ENCODE results near the gene OR5T2. TPM values are rescaled to one million over a fixed set of nuclear protein-coding genes. Genes with fewer than 3 reads are reported as not detected.

Gene OR5T2
- total RNA-seq, 5 donors from 2014 or later (not counting 1 experiment from before 2014, with no cell fraction given), result not detected

DNA sequence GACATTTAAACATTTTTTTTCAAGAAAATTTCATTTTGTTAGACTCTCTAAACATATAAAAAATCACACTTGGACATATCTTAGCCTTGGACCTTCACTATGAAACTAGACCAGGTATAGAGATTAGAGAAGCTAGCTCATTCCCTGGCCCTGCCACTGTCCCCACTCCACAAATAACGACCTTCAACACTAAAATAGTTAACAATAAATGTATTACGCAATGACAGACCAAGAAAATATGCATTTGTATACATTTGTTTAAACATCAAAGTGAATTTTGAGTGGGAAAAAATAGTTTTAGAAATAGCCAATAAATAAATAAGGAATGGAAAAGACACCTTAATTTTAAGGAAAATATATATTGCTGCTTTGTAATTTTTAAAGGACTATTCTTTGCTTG is 36.7 kb downstream of the OR5T2 start:
- Mint-ChIP-seq H3K4me3 (no peak overlapping the region), H3K36me3 (no peaks in the 10 kb centered on the region), H3K4me1 (no peaks in the 10 kb centered on the region), H3K27ac (no peak overlapping the region), H3K9me3 (peaks cover 6 to 41% (median 9%) of the 10 kb centered on the region in 3 donors), H3K27me3 (no peaks in the 10 kb centered on the region)
- Histone ChIP-seq H3K27ac (ENCODE audit: low read length) (no peak overlapping the region), H3K27me3 (replicated peaks in 1 of 2; ENCODE audit: control insufficient read depth in 2 of 2, extremely low read depth in 1 of 2, insufficient read depth in 2 of 2, low read length in 1 of 2) (no peaks in the 10 kb centered on the region), H3K4me3 (ENCODE audit: control insufficient read depth in 1 of 2, extremely low read depth in 1 of 2, low read length in 1 of 2) (no peak overlapping the region), H3K36me3 (ENCODE audit: control insufficient read depth in 2 of 2, extremely low read depth in 1 of 2, insufficient read depth in 1 of 2, low read length in 1 of 2) (no peaks in the 10 kb centered on the region), H3K9me3 (no peaks in the 10 kb centered on the region), H3K4me1 (ENCODE audit: control insufficient read depth in 1 of 2, extremely low read depth in 1 of 2, insufficient read depth in 2 of 2, low read length in 2 of 2) (no peaks in the 10 kb centered on the region)
- WGBS (ENCODE audit: insufficient coverage), result no CpG with 5 or more reads among the region's 2 CpGs
- ChIA-PET POLR2A (no interaction called here), CTCF (interaction anchor here in 1 of 2 donors (0.6 kb wide), 1 partner anchor 17 kb away, joined by 3 read pairs; no protein-coding TSS in a partner anchor)
- ATAC-seq (replicated peaks in 1 of 4) (no peak), DNase-seq (no peak)

DNA sequence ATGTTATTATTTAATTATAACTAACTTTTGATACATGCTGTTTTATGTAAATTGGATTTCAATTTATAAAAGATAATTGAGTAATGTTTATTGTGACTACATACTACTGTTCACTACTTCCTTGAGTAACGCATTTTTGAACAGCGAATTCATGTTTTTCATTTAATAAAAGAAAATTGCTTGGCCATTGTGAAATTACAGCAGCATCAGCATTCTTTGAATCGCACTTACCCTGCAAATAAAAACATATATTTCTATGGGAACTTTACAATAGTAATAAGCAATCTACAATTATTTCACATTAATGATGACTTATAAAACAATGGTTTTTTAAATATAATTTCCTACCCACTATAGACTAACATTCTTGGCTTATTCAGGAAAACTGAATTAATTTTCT is 37.4 kb downstream of the OR5T2 start:
- Histone ChIP-seq H3K4me1 (ENCODE audit: control insufficient read depth in 1 of 2, extremely low read depth in 1 of 2, insufficient read depth in 2 of 2, low read length in 2 of 2) (no peaks in the 10 kb centered on the region), H3K27ac (ENCODE audit: low read length) (no peak overlapping the region), H3K4me3 (ENCODE audit: control insufficient read depth in 1 of 2, extremely low read depth in 1 of 2, low read length in 1 of 2) (no peak overlapping the region), H3K36me3 (ENCODE audit: control insufficient read depth in 2 of 2, extremely low read depth in 1 of 2, insufficient read depth in 1 of 2, low read length in 1 of 2) (no peaks in the 10 kb centered on the region), H3K27me3 (replicated peaks in 1 of 2; ENCODE audit: control insufficient read depth in 2 of 2, extremely low read depth in 1 of 2, insufficient read depth in 2 of 2, low read length in 1 of 2) (no peaks in the 10 kb centered on the region), H3K9me3 (no peaks in the 10 kb centered on the region)
- Mint-ChIP-seq H3K27ac (no peak overlapping the region), H3K9me3 (peaks cover 7 to 42% (median 9%) of the 10 kb centered on the region in 3 donors), H3K27me3 (no peaks in the 10 kb centered on the region), H3K4me1 (no peaks in the 10 kb centered on the region), H3K36me3 (no peaks in the 10 kb centered on the region), H3K4me3 (no peak overlapping the region)
- CTCF ChIA-PET, result no interaction called here
- POLR2A ChIA-PET, result no interaction called here
- DNase-seq, result no peak
- ATAC-seq (replicated peaks in 1 of 4), result no peak
- WGBS (ENCODE audit: insufficient coverage), result no CpG with 5 or more reads among the region's 3 CpGs

DNA sequence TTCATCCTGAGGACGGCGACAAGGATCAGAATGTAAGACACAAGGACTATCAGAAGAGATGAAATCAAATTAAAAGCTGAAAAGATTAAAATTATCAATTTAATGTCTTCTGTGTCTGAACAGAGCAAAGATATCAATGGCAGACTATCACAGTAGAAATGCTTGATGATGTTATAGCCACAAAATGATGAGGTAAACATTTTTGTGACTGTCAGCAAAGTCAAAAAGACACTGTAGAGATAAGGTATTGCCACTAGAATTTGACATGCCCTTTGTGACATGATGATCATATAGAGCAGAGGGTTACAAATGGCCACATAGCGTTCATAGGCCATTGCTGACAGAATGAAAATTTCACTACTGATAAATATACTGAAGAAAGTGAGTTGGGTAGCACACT is 45.5 kb downstream of the OR5T2 start:
- Histone ChIP-seq H3K4me3 (ENCODE audit: control insufficient read depth in 1 of 2, extremely low read depth in 1 of 2, low read length in 1 of 2) (no peak overlapping the region), H3K27me3 (replicated peaks in 1 of 2; ENCODE audit: control insufficient read depth in 2 of 2, extremely low read depth in 1 of 2, insufficient read depth in 2 of 2, low read length in 1 of 2) (no peaks in the 10 kb centered on the region), H3K9me3 (peaks cover 4% of the 10 kb centered on the region), H3K36me3 (ENCODE audit: control insufficient read depth in 2 of 2, extremely low read depth in 1 of 2, insufficient read depth in 1 of 2, low read length in 1 of 2) (no peaks in the 10 kb centered on the region), H3K27ac (ENCODE audit: low read length) (no peak overlapping the region), H3K4me1 (ENCODE audit: control insufficient read depth in 1 of 2, extremely low read depth in 1 of 2, insufficient read depth in 2 of 2, low read length in 2 of 2) (no peaks in the 10 kb centered on the region)
- H3K4me3 Mint-ChIP-seq, result no peak overlapping the region
- ChIA-PET CTCF (no interaction called here), POLR2A (no interaction called here)
- DNase-seq (no peak), ATAC-seq (replicated peaks in 1 of 4) (no peak)
- peaks cover 12 to 25% (median 20%) of the 10 kb centered on the region in 3 donors for H3K9me3 Mint-ChIP-seq
- H3K4me1 Mint-ChIP-seq, result no peaks in the 10 kb centered on the region
- no peak overlapping the region for H3K27ac Mint-ChIP-seq
- no peaks in the 10 kb centered on the region for H3K36me3 Mint-ChIP-seq
- no peaks in the 10 kb centered on the region for H3K27me3 Mint-ChIP-seq
- WGBS (ENCODE audit: insufficient coverage), result 90% methylated on average over 2 of the region's 3 CpGs

DNA sequence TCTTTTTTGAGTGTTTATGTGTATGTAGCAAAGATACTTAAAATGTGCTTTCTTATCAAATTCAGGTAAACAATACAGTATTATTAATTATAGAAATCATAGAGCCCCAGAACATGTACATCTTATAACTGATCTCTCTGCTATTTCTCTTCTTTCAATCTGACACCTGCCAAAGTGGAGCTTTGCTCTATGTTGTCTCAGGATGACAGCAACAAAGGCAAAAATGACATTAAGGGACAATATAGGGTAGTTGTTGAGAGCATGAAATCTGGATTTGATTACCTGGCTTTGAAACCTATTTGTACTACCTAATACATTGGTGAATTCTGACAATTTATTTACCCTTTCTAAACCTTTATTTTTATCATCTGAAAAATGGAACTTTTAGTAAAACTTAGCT is 50.6 kb downstream of the OR5T2 start:
- no peaks in the 10 kb centered on the region for H3K4me1 Mint-ChIP-seq
- Histone ChIP-seq H3K9me3 (peaks cover 5% of the 10 kb centered on the region), H3K4me1 (ENCODE audit: control insufficient read depth in 1 of 2, extremely low read depth in 1 of 2, insufficient read depth in 2 of 2, low read length in 2 of 2) (no peaks in the 10 kb centered on the region), H3K4me3 (ENCODE audit: control insufficient read depth in 1 of 2, extremely low read depth in 1 of 2, low read length in 1 of 2) (no peak overlapping the region), H3K27ac (ENCODE audit: low read length) (no peak overlapping the region), H3K27me3 (replicated peaks in 1 of 2; ENCODE audit: control insufficient read depth in 2 of 2, extremely low read depth in 1 of 2, insufficient read depth in 2 of 2, low read length in 1 of 2) (no peaks in the 10 kb centered on the region), H3K36me3 (ENCODE audit: control insufficient read depth in 2 of 2, extremely low read depth in 1 of 2, insufficient read depth in 1 of 2, low read length in 1 of 2) (no peaks in the 10 kb centered on the region)
- ATAC-seq (replicated peaks in 1 of 4) (no peak), DNase-seq (no peak)
- H3K9me3 Mint-ChIP-seq, result peaks cover 20 to 25% (median 22%) of the 10 kb centered on the region in 3 donors
- H3K27me3 Mint-ChIP-seq, result no peaks in the 10 kb centered on the region
- ChIA-PET CTCF (no interaction called here), POLR2A (no interaction called here)
- H3K27ac Mint-ChIP-seq, result no peak overlapping the region
- H3K4me3 Mint-ChIP-seq, result no peak overlapping the region
- H3K36me3 Mint-ChIP-seq, result no peaks in the 10 kb centered on the region

Other genes starting within 250 kb of the OR5T2 start
- not detected for gene OR5F1, start 239.6 kb downstream of the OR5T2 start, total RNA-seq
- not detected for gene OR5AS1, start 206.6 kb downstream of the OR5T2 start, total RNA-seq
- not detected for gene OR8I2, start 140.9 kb downstream of the OR5T2 start, total RNA-seq
- not detected for gene OR8H2, start 130.6 kb downstream of the OR5T2 start, total RNA-seq
- not detected for gene OR8H3, start 111.9 kb downstream of the OR5T2 start, total RNA-seq
- gene OR8J3, start 94.1 kb downstream of the OR5T2 start, total RNA-seq, result not detected
- not detected for gene OR8K5, start 73.9 kb downstream of the OR5T2 start, total RNA-seq
- not detected for gene OR5J2, start 57.6 kb downstream of the OR5T2 start, total RNA-seq
- not detected for gene OR5T3, start 18.0 kb upstream of the OR5T2 start, total RNA-seq
- not detected for gene OR5T1, start 39.9 kb upstream of the OR5T2 start, total RNA-seq
- gene OR8H1, start 58.0 kb upstream of the OR5T2 start, total RNA-seq, result not detected
- gene OR8K3, start 80.9 kb upstream of the OR5T2 start, total RNA-seq, result not detected
- not detected for gene OR8K1, start 111.8 kb upstream of the OR5T2 start, total RNA-seq
- not detected for gene OR8J1, start 120.0 kb upstream of the OR5T2 start, total RNA-seq
- gene OR8U1, start 141.4 kb upstream of the OR5T2 start, total RNA-seq, result not detected
- not detected for gene OR5AL1, start 178.4 kb upstream of the OR5T2 start, total RNA-seq
- not detected for gene OR5M3, start 239.1 kb upstream of the OR5T2 start, total RNA-seq